ENCODE results near the gene CTTNBP2. TPM values are rescaled to one million over a fixed set of nuclear protein-coding genes. Genes with fewer than 3 reads are reported as not detected.

The CTTNBP2 gene, protein sequence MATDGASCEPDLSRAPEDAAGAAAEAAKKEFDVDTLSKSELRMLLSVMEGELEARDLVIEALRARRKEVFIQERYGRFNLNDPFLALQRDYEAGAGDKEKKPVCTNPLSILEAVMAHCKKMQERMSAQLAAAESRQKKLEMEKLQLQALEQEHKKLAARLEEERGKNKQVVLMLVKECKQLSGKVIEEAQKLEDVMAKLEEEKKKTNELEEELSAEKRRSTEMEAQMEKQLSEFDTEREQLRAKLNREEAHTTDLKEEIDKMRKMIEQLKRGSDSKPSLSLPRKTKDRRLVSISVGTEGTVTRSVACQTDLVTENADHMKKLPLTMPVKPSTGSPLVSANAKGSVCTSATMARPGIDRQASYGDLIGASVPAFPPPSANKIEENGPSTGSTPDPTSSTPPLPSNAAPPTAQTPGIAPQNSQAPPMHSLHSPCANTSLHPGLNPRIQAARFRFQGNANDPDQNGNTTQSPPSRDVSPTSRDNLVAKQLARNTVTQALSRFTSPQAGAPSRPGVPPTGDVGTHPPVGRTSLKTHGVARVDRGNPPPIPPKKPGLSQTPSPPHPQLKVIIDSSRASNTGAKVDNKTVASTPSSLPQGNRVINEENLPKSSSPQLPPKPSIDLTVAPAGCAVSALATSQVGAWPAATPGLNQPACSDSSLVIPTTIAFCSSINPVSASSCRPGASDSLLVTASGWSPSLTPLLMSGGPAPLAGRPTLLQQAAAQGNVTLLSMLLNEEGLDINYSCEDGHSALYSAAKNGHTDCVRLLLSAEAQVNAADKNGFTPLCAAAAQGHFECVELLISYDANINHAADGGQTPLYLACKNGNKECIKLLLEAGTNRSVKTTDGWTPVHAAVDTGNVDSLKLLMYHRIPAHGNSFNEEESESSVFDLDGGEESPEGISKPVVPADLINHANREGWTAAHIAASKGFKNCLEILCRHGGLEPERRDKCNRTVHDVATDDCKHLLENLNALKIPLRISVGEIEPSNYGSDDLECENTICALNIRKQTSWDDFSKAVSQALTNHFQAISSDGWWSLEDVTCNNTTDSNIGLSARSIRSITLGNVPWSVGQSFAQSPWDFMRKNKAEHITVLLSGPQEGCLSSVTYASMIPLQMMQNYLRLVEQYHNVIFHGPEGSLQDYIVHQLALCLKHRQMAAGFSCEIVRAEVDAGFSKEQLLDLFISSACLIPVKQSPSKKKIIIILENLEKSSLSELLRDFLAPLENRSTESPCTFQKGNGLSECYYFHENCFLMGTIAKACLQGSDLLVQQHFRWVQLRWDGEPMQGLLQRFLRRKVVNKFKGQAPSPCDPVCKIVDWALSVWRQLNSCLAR (N-terminal part only)
- total RNA-seq (2013; cell fraction: nucleolus; rRNA removed): 0.10 TPM in 1 of 2 replicates, not detected in the other
- 0.05 TPM in 1 of 2 replicates, not detected in the other for total RNA-seq (2014; rRNA removed)
- not detected in 2 replicates for total RNA-seq (2014; rRNA removed; fragmentation: Illumina TruSeq; extraction: Trizol)
- not detected in 2 replicates for total RNA-seq (2021)
- polyA plus RNA-seq (2011; ENCODE audit: low read depth): not detected
- polyA plus RNA-seq (2011; rRNA removed): 0.42 and 0.43 TPM in 2 replicates
- 0.04 and 0.10 TPM in 2 replicates for polyA plus RNA-seq (2011; cell fraction: cytosol; rRNA removed)
- 0.18 and 0.75 TPM in 2 replicates for polyA plus RNA-seq (2011; cell fraction: nucleus; rRNA removed)
- polyA plus RNA-seq (2012): 0.10 TPM in 1 of 2 replicates, not detected in the other
- not detected in 2 replicates for polyA plus RNA-seq (2014; fragmentation: Illumina TruSeq; extraction: Trizol)
- polyA plus RNA-seq (2014; fragmentation: Nextera tagmentation; extraction: Ambion mirVana): not detected
- polyA plus RNA-seq (2014; rRNA removed): 0.04 TPM in 1 of 2 replicates, not detected in the other
- not detected for polyA plus RNA-seq (2016; fragmentation: Nextera tagmentation; extraction: Ambion mirVana)
- 0.62 and 1.2 TPM in 2 replicates for polyA minus RNA-seq (2011; rRNA and poly(A)+ RNA removed)
- not detected in 2 replicates for polyA minus RNA-seq (2011; cell fraction: cytosol; rRNA and poly(A)+ RNA removed)
- polyA minus RNA-seq (2011; cell fraction: nucleus; rRNA and poly(A)+ RNA removed): 0.19 and 0.24 TPM in 2 replicates
- percentile 11 among the genes with signal in this experiment for Bru-seq, nascent RNA
- percentile 6 among the genes with signal in this experiment for BruChase-seq, experiment 1, labeled RNA remaining after a 6-hour chase
- BruChase-seq, experiment 2, labeled RNA remaining after a 2-hour chase: percentile 5 among the genes with signal in this experiment
- long read RNA-seq, experiment 1, partial matches to known transcripts: 0 of 1 reads
- long read RNA-seq, experiment 1, other reads (novel, unspliced or antisense): 1 of 1 reads
- long read RNA-seq, experiment 2, partial matches to known transcripts: 1 of 3 reads
- long read RNA-seq, experiment 2, other reads (novel, unspliced or antisense): 2 of 3 reads

DNA sequence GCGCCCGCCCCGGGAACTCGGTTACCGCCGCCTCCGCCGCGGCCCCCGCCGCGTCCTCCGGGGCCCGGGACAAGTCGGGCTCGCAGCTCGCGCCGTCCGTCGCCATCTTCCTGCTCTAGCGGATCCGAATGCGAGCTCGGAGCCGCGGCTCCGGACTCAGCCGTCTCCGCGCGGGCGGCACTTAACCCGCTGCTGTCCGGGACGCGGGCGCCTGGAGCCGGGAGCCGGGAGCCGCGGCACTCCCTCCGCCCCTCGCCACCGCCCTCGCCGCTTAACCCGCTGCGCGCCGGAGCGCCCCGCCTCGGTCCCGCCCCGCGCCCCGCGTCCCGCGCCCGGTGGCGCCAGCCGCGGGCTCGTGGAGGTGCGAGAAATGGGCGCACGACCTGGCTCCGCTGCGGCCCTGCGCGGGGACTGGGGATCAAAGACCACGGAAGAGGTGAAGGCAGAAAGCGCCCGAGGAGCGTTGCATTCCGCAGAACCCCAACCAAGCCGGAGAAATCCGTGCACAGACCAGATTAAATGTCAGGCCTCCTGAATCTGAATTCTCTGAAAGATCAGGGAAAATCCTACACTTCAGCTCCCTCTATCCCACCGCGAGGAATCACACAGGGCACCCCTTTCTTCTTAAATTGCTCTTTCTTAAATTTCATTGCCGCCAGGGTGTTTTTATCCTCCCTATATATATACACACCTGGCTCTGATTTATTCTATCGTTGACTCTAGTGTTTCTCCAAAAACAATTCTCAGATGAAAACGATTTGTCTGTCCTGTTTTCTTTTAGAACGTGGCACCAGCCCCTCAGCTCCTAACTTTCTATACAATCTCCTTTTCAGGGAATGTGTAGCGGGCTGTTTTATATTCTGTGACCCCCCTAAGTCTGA is at the start of gene CTTNBP2:
TSS of gene CTTNBP2 (minus strand) at position 132 of the 881 bp plus-strand sequence. CDS start at position 106, 26 bp downstream.
- intact Hi-C loops (cut with micrococcal nuclease; ENCODE audit: unreplicated experiment) (no loop called here), in situ Hi-C loops (cut with MboI) (no loop called here)
- H3K27ac ChIP-seq (ENCODE audit: control insufficient read depth, insufficient read depth): no peak within 1 kb of the TSS
- no TSS peak for BruUV-seq (replicated peaks)
- RAD21 ChIA-PET (ENCODE audit: unreplicated experiment): no interaction called here
- WGBS (ENCODE audit: insufficient coverage, insufficient replicate concordance, low lambda C conversion rate, missing lambda C conversion rate): 15% methylated on average over 30 of the region's 87 CpGs
- peaks cover 6 to 24% of the 10 kb centered on the region in 2 experiments for H3K27me3 ChIP-seq (replicated peaks in 1 of 2; ENCODE audit: control insufficient read depth in 2 of 2, insufficient read depth in 2 of 2, low read length in 1 of 2)
- POLR2A ChIA-PET: no interaction called here
- no peaks in the 10 kb centered on the region; the same call in 1 of the 2 replicates for H4K20me1 ChIP-seq (ENCODE audit: control insufficient read depth, insufficient read depth)
- CTCF ChIA-PET: no interaction called here
- H3K9me3 ChIP-seq (replicated peaks; ENCODE audit: control insufficient read depth, insufficient read depth, low read length): no peaks in the 10 kb centered on the region; the same call in 2 of the 3 replicates
- no peak within 1 kb of the TSS for H3K9ac ChIP-seq (ENCODE audit: control insufficient read depth, insufficient read depth, low read length)
- no peak; the same call in 2 of the 3 replicates for ATAC-seq
- no peaks in the 10 kb centered on the region for H3K4me1 ChIP-seq (ENCODE audit: control insufficient read depth, insufficient read depth, low read length)
- peak within 1 kb of the TSS; percentile 17; the same call in 1 of the 2 replicates for H3K4me2 ChIP-seq (ENCODE audit: control insufficient read depth, insufficient read depth)
- no peak for DNase-seq (ENCODE audit: low read depth, low spot score)
- no peak within 1 kb of the TSS for H3K4me3 ChIP-seq
- no peak within 1 kb of the TSS for H2AFZ ChIP-seq (ENCODE audit: control insufficient read depth, low read depth, low read length)
- no peaks in the 10 kb centered on the region for H3K79me2 ChIP-seq (ENCODE audit: control insufficient read depth, insufficient read depth, low read length)
- no peak for FAIRE-seq
- TF ChIP-seq POLR2AphosphoS5 (IDR thresholded peaks at IDR 0.05; ENCODE audit: low read length): no peak
- TF ChIP-seq, protein P1, sequence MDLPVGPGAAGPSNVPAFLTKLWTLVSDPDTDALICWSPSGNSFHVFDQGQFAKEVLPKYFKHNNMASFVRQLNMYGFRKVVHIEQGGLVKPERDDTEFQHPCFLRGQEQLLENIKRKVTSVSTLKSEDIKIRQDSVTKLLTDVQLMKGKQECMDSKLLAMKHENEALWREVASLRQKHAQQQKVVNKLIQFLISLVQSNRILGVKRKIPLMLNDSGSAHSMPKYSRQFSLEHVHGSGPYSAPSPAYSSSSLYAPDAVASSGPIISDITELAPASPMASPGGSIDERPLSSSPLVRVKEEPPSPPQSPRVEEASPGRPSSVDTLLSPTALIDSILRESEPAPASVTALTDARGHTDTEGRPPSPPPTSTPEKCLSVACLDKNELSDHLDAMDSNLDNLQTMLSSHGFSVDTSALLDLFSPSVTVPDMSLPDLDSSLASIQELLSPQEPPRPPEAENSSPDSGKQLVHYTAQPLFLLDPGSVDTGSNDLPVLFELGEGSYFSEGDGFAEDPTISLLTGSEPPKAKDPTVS (IDR thresholded peaks at IDR 0.05; ENCODE audit: low read depth, low read length): no peak
- TF ChIP-seq, protein P2, sequence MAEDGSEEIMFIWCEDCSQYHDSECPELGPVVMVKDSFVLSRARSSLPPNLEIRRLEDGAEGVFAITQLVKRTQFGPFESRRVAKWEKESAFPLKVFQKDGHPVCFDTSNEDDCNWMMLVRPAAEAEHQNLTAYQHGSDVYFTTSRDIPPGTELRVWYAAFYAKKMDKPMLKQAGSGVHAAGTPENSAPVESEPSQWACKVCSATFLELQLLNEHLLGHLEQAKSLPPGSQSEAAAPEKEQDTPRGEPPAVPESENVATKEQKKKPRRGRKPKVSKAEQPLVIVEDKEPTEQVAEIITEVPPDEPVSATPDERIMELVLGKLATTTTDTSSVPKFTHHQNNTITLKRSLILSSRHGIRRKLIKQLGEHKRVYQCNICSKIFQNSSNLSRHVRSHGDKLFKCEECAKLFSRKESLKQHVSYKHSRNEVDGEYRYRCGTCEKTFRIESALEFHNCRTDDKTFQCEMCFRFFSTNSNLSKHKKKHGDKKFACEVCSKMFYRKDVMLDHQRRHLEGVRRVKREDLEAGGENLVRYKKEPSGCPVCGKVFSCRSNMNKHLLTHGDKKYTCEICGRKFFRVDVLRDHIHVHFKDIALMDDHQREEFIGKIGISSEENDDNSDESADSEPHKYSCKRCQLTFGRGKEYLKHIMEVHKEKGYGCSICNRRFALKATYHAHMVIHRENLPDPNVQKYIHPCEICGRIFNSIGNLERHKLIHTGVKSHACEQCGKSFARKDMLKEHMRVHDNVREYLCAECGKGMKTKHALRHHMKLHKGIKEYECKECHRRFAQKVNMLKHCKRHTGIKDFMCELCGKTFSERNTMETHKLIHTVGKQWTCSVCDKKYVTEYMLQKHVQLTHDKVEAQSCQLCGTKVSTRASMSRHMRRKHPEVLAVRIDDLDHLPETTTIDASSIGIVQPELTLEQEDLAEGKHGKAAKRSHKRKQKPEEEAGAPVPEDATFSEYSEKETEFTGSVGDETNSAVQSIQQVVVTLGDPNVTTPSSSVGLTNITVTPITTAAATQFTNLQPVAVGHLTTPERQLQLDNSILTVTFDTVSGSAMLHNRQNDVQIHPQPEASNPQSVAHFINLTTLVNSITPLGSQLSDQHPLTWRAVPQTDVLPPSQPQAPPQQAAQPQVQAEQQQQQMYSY (CRISPR knock-in tag; IDR thresholded peaks at IDR 0.05): no peak
- 0 out of 2 replicates have a peak, but pooled peaks have one; percentile 17 for TF ChIP-seq ZSCAN29 (IDR thresholded peaks at IDR 0.05)
- peak; percentile 99 for TF ChIP-seq SUZ12 (IDR thresholded peaks at IDR 0.05; ENCODE audit: unreplicated experiment)
- SMC1A ChIA-PET (ENCODE audit: uncharacterized antibody, unreplicated experiment): no interaction called here
- no peaks in the 10 kb centered on the region for H3K36me3 ChIP-seq (ENCODE audit: control insufficient read depth in 2 of 2, insufficient read depth in 2 of 2, low read length in 1 of 2)
